GM19452 (cell line): ENCODE results near the gene CHID1.

Experiments used
- ATAC-seq: cut with Tn5 transposase; IDR thresholded peaks from one replicate; pipeline ENCODE4 v1.9.1; 2021; ENCODE audit not compliant: unreplicated experiment

CHID1 gene

GRCh38 chr11:826227-826621, 84.4 kb downstream of the CHID1 start:
- ATAC-seq: no peak

- ATAC-seq: no peak
Measured at GRCh38 chr11:825366-826226, 85.0 kb downstream of the CHID1 start.

- no peak for ATAC-seq
Measured at GRCh38 chr11:824942-825341, 85.7 kb downstream of the CHID1 start.

- ATAC-seq: no peak
Measured at GRCh38 chr11:824292-824880, 86.2 kb downstream of the CHID1 start.

GRCh38 chr11:823441-824291, 86.9 kb downstream of the CHID1 start:
- ATAC-seq: no peak

GRCh38 chr11:821512-822371, 88.9 kb downstream of the CHID1 start:
- no peak for ATAC-seq

- no peak for ATAC-seq
Measured at GRCh38 chr11:820655-821511, 89.7 kb downstream of the CHID1 start.

GRCh38 chr11:819943-820649, 90.5 kb downstream of the CHID1 start:
- ATAC-seq: peak; percentile 55

- ATAC-seq: peak; percentile 58
Measured at GRCh38 chr11:819129-819931, 91.3 kb downstream of the CHID1 start.

- no peak for ATAC-seq
Measured at GRCh38 chr11:818396-819128, 92.0 kb downstream of the CHID1 start, which contains the start of gene PNPLA2. Gene PNPLA2 (plus strand): TSS chr11:818914. CDS start chr11:819719, 805 bp downstream.
